Astrocyte of the spinal cord (primary cell): Measurements from ENCODE around the gene MAST4.
A peak's percentile ranks its signal among the peaks of the same experiment; 100 is the strongest.

Source experiments
- DNase-seq: peaks from one replicate; pipeline ENCODE4 v3.0.0; 2011; ENCODE audit warnings: low read depth, low spot score
- H3K4me3 ChIP-seq: 2 replicates; pipeline ENCODE4 v1.5.1; 2011; ENCODE audit warnings: low read depth, mild to moderate bottlenecking, low read length, moderate library complexity
- CTCF ChIP-seq: IDR thresholded peaks from 2 replicates; pipeline ENCODE4 v1.5.1; 2012; ENCODE audit warnings: low read depth, mild to moderate bottlenecking, low read length, inconsistent platforms
- in situ Hi-C: cut with HindIII; loops from 2 replicates; pipeline ENCODE4 v1.10.0; 2017; ENCODE audit warnings: low sequenced_read_pairs

Gene MAST4

GRCh38 chr5:67189079-67189354, 592.8 kb downstream of the MAST4 start:
- in situ Hi-C loops, result no loop called here
- TF ChIP-seq CTCF, result no peak
- no peak for DNase-seq

GRCh38 chr5:67189931-67190330, 593.7 kb downstream of the MAST4 start:
- no peak for TF ChIP-seq CTCF
- in situ Hi-C loops, result no loop called here
- no peak overlapping the region for H3K4me3 ChIP-seq
- DNase-seq, result no peak

More at GRCh38 chr5:67189079-67189354, 592.8 kb downstream of the MAST4 start:
- no peak overlapping the region for H3K4me3 ChIP-seq

DNA sequence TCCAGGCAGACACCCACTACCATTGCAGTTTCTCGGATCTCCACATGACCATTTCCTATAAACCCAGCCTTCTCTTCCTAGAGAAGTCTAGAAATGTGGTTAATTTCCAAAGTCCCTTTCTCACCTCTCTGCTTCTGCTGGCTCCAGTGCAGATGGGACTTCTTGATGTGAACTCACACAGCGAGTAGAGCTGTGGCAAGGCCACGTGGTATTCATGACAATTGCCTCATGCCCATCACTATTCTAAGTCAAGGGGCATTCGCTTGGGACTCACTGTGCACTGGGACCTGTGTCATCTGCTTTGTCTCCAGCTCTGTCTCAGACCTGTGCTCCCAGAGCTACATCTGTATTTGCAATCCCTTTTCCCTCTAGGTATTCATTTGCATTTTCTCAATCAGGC, 594.2 kb downstream of the MAST4 start:
- DNase-seq, result no peak
- no peak for TF ChIP-seq CTCF
- H3K4me3 ChIP-seq, result no peak overlapping the region
- in situ Hi-C loops, result no loop called here

- no peak for TF ChIP-seq CTCF
- no peak overlapping the region for H3K4me3 ChIP-seq
- in situ Hi-C loops, result no loop called here
- DNase-seq, result no peak
Observed at GRCh38 chr5:67190861-67191260, 594.7 kb downstream of the MAST4 start.

- in situ Hi-C loops, result no loop called here
- H3K4me3 ChIP-seq, result no peak overlapping the region
- TF ChIP-seq CTCF, result no peak
Observed at GRCh38 chr5:67192719-67193438, 596.7 kb downstream of the MAST4 start.

DNA sequence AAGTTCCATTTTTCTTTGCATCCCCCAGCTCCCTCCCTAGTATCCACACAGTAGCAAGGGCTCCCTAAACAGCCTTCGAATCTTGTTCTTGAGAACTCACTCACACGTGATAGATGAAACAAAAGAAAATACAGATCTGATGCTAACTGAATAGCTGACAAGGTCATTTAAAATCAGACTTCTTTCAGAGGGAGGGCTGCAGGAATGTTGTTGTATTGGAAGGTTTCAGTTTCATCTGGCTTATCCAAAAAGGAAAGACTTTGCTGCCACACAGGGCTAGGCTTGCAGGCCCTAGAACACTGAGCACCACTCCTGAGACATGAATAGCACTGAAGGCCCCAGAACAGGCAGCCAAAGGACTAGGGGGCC, 597.2 kb downstream of the MAST4 start:
- DNase-seq, result peak; percentile 20
- no peak overlapping the region for H3K4me3 ChIP-seq
- in situ Hi-C loops, result no loop called here
- no peak for TF ChIP-seq CTCF

More at GRCh38 chr5:67192719-67193438, 596.7 kb downstream of the MAST4 start:
- no peak for DNase-seq

GRCh38 chr5:67194166-67194565, 598.0 kb downstream of the MAST4 start:
- in situ Hi-C loops, result no loop called here

More at GRCh38 chr5:67194166-67194565, 598.0 kb downstream of the MAST4 start:
- TF ChIP-seq CTCF, result no peak
- H3K4me3 ChIP-seq, result no peak overlapping the region
- DNase-seq, result no peak
